Neural crest cell (in vitro differentiated cells): Measurements from ENCODE around the gene PLXND1. TPM values are rescaled to one million over a fixed set of nuclear protein-coding genes. Genes with fewer than 3 reads are reported as not detected.
"Not testable (repeated sequence)": the region's sequence is repeated elsewhere in the genome, so short reads cannot be mapped to it uniquely, and the experiment has no call there.

ENCODE experiments used
- DNase-seq: peaks from one replicate; pipeline ENCODE4 v3.0.0; 2021; ENCODE audit warnings: low read depth, mixed read lengths, low spot score
- H3K27ac Mint-ChIP-seq: one replicate; pipeline ENCODE4 v1.8.0; 2021; ENCODE audit warnings: mild to moderate bottlenecking, mixed read lengths; ENCODE audit not compliant: unreplicated experiment
- H3K27me3 Mint-ChIP-seq: 2 replicates; pipeline ENCODE4 v1.8.0; 2021; ENCODE audit warnings: low read depth, mild to moderate bottlenecking, mixed read lengths
- H3K36me3 Mint-ChIP-seq: 2 replicates; pipeline ENCODE4 v1.8.0; 2021; ENCODE audit warnings: low read depth, mild to moderate bottlenecking, mixed read lengths
- H3K4me1 Mint-ChIP-seq: 2 replicates; pipeline ENCODE4 v1.8.0; 2021; ENCODE audit warnings: mixed read lengths
- H3K4me3 Mint-ChIP-seq: one replicate; pipeline ENCODE4 v1.8.0; 2021; ENCODE audit warnings: mild to moderate bottlenecking, mixed read lengths
- H3K9me3 Mint-ChIP-seq: 2 replicates; pipeline ENCODE4 v1.8.0; 2021; ENCODE audit warnings: mixed read lengths
- total RNA-seq: library from RNA; stranded (reverse); gene quantifications from 2 replicates; pipeline ENCODE4 v1.2.1, GENCODE V29; 2021
- TF ChIP-seq, protein P1 (sequence below): fragments of 200-600 bp; sonication (generic); conservative IDR thresholded peaks from 2 replicates; pipeline ENCODE4 v1.5.0; 2021; ENCODE audit warnings: antibody characterized with exemption, mild to moderate bottlenecking

PLXND1 gene
- total RNA-seq, 1 donor from 2014 or later = 39.4 TPM

DNA sequence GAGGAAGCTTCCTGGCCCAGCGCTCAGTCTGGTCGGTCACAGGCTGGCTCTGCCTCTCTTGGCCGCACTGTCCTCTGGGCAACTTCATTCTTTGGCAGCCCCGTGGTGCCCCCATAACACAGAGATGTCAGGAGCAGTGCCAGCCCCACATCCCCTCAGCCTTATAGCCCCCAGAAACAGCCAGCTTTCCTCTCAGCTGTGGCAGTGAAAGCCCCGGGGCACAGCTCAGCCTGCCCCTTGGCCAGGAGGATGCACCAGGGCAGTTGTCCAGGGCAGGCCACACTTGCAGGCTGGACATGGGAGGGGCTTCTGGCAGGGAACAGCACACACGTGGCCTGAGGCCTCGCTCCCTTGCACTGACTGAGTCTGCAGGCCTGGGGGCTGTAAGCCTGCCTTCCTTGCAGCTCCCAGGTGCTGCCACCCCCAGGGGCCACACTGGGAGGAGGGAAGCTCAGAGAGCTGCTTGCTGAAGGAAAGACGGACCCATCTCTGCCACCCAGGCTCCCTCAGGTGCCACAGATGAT lies 88.4 kb downstream of the PLXND1 start:
- Mint-ChIP-seq H3K4me1 (peaks cover 11% of the 10 kb centered on the region), H3K27ac (no peak overlapping the region), H3K36me3 (no peaks in the 10 kb centered on the region), H3K4me3 (no peak overlapping the region), H3K9me3 (no peaks in the 10 kb centered on the region), H3K27me3 (no peaks in the 10 kb centered on the region)
- no peak for DNase-seq
- TF ChIP-seq, protein P1, sequence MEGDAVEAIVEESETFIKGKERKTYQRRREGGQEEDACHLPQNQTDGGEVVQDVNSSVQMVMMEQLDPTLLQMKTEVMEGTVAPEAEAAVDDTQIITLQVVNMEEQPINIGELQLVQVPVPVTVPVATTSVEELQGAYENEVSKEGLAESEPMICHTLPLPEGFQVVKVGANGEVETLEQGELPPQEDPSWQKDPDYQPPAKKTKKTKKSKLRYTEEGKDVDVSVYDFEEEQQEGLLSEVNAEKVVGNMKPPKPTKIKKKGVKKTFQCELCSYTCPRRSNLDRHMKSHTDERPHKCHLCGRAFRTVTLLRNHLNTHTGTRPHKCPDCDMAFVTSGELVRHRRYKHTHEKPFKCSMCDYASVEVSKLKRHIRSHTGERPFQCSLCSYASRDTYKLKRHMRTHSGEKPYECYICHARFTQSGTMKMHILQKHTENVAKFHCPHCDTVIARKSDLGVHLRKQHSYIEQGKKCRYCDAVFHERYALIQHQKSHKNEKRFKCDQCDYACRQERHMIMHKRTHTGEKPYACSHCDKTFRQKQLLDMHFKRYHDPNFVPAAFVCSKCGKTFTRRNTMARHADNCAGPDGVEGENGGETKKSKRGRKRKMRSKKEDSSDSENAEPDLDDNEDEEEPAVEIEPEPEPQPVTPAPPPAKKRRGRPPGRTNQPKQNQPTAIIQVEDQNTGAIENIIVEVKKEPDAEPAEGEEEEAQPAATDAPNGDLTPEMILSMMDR = no peak

DNA sequence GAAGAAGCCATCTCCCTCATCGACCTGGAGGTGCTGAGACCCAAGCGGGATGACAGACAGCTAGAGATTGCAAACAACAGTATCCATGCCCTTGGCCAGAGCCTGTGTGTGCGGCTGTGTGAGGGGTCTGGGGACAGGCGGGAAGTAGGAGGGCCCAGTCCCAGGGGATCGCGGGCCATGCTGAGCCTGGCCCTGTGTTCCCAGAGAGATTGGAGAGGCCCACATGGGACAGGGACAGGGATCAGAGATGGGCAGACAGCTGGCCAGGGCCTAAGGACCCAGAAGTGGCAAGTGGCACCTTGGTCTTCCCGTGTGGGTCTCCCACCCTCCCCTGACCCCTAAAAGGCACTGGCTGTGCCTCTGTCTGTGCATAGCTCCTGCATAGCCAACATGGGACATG lies 89.0 kb downstream of the PLXND1 start:
- no peaks in the 10 kb centered on the region for H3K36me3 Mint-ChIP-seq
- peaks cover 11% of the 10 kb centered on the region for H3K4me1 Mint-ChIP-seq
- no peaks in the 10 kb centered on the region for H3K27me3 Mint-ChIP-seq
- H3K27ac Mint-ChIP-seq = no peak overlapping the region
- no peak overlapping the region for H3K4me3 Mint-ChIP-seq
- DNase-seq = no peak
- H3K9me3 Mint-ChIP-seq = no peaks in the 10 kb centered on the region
- TF ChIP-seq, protein P1 = no peak

DNA sequence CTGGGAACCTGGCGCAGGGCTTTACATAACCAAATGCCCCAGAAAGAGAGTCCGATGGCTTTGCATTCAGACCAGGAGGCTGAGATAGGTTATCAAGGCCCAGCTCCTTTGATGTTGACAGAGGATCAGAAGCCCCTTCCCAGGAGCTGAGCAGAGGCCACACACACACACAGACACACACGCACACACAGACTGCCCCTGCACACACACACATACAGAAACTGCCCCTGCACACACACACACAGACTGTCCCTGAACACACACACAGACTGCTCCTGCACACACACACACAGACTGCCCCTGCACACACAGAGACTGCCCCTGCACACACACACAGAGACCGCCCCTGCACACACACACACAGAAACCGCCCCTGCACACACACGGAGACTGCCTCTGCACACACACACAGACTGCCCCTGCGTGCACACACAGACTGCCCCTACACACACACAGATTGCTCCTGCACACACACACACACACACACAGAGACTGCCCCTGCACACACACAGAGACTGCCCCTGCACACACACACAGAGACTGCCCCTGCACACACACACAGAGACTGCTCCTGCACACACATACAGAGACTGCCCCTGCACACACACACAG lies 90.5 kb downstream of the PLXND1 start:
- not testable (repeated sequence) for H3K4me3 Mint-ChIP-seq, DNase-seq, H3K27ac Mint-ChIP-seq, H3K27me3 Mint-ChIP-seq, H3K9me3 Mint-ChIP-seq, H3K4me1 Mint-ChIP-seq, H3K36me3 Mint-ChIP-seq

DNA sequence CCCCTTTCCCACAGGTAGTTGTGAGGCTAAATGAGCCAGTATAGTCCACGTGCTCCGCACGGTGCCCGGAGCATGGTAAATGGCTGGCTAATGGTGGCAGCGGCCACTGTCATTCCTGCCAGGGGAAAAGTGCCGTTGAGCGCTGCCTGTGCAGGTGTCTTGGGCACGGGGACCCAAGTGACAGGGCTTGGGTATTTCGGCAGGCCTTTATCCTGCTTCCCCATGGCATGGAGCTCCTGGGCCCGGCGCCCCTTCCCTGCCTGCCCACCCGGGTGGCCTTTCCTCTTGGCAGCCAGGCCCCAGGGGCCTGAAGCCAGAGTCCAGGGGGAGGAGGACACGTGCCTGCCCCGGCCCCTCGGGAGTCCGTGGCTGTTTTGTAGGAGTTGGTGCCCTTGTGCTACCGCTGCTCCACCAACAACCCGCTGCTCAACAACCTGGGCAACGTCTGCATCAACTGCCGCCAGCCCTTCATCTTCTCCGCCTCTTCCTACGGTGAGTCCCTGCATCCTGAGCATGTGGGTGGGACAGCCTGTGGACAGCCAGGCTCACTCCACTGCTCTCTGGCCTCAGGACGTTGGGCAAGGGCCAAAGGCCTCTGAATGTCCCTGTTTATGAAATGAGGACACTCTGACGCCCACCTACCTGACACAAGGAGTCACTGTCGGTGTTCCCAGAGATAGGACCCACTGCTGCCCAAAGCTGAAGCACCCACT lies 91.2 kb downstream of the PLXND1 start:
- H3K4me1 Mint-ChIP-seq, H3K27me3 Mint-ChIP-seq, DNase-seq, H3K36me3 Mint-ChIP-seq, H3K9me3 Mint-ChIP-seq, H3K4me3 Mint-ChIP-seq, H3K27ac Mint-ChIP-seq: not testable (repeated sequence)

DNA sequence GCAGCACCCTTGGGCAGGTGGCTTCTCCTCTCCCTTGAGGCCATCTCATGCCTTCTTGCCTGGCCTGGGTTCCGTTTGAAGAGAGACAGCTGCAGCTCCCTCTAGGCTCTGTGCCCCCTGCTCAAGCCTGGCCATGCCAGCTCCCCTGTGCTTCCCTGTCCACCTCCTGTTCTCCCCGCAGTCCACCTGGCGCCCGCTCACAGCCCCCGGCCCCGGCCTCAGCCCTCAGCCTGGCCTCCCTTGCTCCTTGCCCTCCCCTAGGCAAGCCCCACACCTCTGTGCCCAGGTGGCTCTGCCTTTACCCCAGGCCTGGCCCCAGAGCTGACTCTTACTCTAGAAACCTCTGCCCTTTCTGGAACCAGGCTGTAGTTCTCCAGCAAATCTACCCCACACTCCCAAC lies 91.9 kb downstream of the PLXND1 start:
- Mint-ChIP-seq H3K9me3 (no peaks in the 10 kb centered on the region), H3K4me1 (no peaks in the 10 kb centered on the region), H3K36me3 (no peaks in the 10 kb centered on the region), H3K4me3 (no peak overlapping the region), H3K27me3 (no peaks in the 10 kb centered on the region), H3K27ac (no peak overlapping the region)
- DNase-seq = no peak
- TF ChIP-seq, protein P1 = no peak

DNA sequence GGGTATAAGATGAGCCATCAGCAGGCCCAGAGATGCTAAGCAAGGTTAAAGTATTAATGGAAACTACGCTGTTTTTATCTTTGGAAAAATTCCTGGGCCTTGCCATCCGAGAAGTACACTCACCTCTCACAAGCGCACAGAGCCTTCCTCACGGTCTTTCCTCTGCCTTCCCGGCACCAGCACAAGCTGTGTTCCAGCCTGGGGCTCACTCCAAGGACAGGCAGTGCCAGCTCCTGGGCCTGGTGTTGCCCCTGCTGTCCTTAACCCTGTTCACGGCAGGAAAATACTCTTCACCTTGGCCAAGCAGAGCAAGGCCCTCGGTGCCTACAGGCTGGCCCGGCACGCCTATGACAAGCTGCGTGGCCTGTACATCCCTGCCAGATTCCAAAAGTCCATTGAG lies 92.4 kb downstream of the PLXND1 start:
- no peaks in the 10 kb centered on the region for H3K9me3 Mint-ChIP-seq
- no peaks in the 10 kb centered on the region for H3K36me3 Mint-ChIP-seq
- H3K27me3 Mint-ChIP-seq = no peaks in the 10 kb centered on the region
- H3K4me3 Mint-ChIP-seq = no peak overlapping the region
- DNase-seq = no peak
- no peak overlapping the region for H3K27ac Mint-ChIP-seq
- TF ChIP-seq, protein P1 = no peak
- no peaks in the 10 kb centered on the region for H3K4me1 Mint-ChIP-seq
